GM18505 (cell line): Measurements from ENCODE around the gene MYLIP.

Source experiments
- ATAC-seq: cut with Tn5 transposase; IDR thresholded peaks from one replicate; pipeline ENCODE4 v1.9.1; 2021; ENCODE audit not compliant: unreplicated experiment
- POLR2A ChIP-seq: IDR thresholded peaks from 4 replicates; pipeline ENCODE4 v1.6.1; 2011; ENCODE audit warnings: borderline replicate concordance; ENCODE audit not compliant: insufficient read depth, insufficient read length; ENCODE audit errors: extremely low read depth

Gene MYLIP

DNA sequence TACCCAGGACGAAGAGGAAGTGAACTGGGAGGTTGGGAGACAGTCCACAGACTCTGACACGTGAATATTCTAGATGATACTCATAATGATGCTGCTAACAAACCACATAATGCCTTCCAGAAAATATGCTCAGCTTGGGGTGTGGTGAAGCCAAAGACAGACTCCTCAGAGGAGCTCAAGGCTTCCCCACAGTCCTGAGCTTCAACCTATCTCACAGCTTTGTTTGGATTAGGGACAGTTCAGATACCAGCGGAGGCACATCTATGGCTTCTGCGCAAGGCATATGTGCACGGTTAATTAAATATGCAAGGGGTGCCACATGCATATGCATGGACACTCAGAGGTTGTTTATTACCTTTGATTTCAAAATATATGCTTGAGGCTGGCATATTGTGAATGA is 30.7 kb upstream of the MYLIP start:
- ATAC-seq: no peak
- no peak for TF ChIP-seq POLR2A

GRCh38 chr6:16102208-16102607 is 26.7 kb upstream of the MYLIP start:
- no peak for ATAC-seq
- no peak for TF ChIP-seq POLR2A

- TF ChIP-seq POLR2A: no peak
- ATAC-seq: no peak
Measured at GRCh38 chr6:16103722-16104121, 25.2 kb upstream of the MYLIP start.

- ATAC-seq: no peak
- TF ChIP-seq POLR2A: no peak
Measured at GRCh38 chr6:16104624-16105433, 24.1 kb upstream of the MYLIP start.

- TF ChIP-seq POLR2A: no peak
- no peak for ATAC-seq
Measured at GRCh38 chr6:16105854-16106253, 23.0 kb upstream of the MYLIP start.

- no peak for ATAC-seq
- TF ChIP-seq POLR2A: no peak
Measured at GRCh38 chr6:16106991-16107787, 21.7 kb upstream of the MYLIP start.

DNA sequence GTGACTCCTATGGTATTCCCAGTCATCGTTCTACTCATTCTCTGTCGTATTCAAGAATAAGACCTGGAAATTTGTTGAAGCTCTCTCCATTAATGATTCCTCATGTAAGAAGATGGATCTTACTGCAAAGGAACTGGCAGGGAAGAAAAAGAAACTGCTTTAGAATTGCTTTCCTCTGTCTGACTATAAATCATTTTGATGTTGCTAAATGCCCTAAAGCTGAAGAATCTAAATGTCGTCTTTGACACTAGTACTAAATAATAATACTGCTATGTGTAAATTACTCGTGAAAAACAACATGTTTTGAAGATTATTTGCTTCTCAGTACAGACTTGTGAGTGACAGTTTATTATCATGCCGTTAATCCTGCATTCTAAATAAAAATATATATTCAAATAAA is 20.5 kb upstream of the MYLIP start:
- ATAC-seq: no peak

GRCh38 chr6:16108921-16109658 is 19.8 kb upstream of the MYLIP start:
- TF ChIP-seq POLR2A: no peak
- ATAC-seq: no peak

More for the DNA sequence above, 20.5 kb upstream of the MYLIP start:
- no peak for TF ChIP-seq POLR2A

DNA sequence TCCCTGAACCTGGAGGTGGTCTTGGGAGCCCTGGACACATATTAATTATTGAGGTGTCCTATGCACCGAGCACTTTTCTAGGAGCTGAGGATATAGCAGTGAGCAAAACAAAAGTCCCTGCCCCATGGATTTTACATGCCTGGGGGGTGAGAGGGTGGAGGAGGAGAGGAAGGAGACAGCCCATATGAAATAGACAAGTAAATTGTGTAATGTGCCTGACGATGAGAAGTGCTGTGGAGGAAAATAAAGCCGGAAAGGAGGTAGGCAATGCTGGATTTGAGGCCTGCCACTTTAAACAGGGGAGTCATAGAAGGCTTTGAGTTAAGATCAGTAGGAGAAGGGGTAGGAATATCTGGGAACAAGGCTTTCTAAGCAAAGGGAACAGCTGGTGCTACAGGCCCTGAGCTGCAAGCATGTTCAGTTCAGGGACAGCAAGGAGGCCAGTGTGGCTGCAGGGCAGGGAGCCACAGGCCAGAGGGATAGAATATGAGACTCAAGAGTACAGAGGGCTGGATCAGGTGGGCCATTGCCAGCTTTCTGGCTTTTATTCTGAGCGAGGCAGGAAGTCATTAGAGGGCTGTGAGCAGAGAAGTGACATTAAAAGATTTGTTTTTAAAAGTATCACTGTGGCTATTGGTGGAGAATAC is 19.1 kb upstream of the MYLIP start:
- no peak for ATAC-seq
- no peak for TF ChIP-seq POLR2A

DNA sequence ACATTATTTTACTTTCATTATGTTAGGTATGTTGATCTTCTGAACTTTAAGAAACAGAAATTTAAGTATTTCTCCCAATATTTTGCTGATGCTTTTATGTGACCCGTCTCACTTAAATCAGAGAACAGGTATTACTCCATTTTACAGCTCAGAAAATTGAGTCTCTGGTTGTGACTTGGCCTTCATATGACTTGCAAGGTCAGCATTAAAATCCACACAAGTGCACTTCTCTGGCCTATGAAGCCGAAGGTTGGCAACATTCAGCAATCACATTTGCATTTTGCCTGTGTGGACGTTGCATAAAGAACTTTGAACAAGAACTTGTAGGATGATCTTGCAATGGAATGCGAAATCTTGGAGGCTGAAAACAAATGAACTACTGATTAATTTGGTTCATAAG is 10.1 kb upstream of the MYLIP start:
- ATAC-seq: no peak
- no peak for TF ChIP-seq POLR2A

DNA sequence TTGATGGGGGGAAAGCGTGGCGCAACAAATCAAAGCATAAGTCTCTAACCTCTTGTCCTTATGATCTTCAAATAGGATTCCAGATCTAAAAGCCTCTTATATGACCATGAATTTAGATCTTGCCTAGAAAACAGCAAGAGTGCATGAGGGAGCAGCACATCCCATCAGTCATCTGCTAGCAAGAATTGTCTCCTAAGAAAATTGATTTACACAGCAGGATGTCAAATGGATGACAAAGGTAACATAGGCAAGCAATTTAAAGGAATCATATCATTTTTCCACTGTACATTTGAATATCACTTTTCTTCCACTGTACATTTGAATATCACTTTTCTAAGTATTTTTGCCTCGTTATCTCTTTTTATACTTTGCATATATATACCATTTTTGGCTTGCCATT is 7.5 kb upstream of the MYLIP start:
- no peak for ATAC-seq

DNA sequence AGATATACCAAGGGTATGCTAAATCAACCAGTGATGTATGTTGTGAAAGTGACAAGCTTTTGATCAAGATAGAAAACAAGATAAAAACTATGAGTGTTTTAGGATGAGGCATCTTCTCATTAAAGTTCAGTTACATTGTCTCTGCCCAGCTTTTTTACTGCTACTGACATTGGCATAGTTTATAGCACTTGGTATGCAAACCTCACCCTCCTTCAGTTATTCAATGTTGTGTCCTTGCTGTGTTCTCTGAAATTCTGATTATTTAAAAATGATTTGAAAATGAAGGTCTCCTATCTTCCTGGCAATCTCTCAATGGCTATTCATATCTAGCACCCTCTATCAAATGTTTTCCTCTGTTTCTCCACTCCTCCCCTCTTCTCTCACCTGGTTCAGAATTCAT is 6.7 kb upstream of the MYLIP start:
- ATAC-seq: no peak
- TF ChIP-seq POLR2A: no peak

More for the DNA sequence above, 7.5 kb upstream of the MYLIP start:
- TF ChIP-seq POLR2A: no peak

- TF ChIP-seq POLR2A: no peak
- no peak for ATAC-seq
Measured at GRCh38 chr6:16124198-16125180, 4.4 kb upstream of the MYLIP start.

- no peak for TF ChIP-seq POLR2A
- ATAC-seq: no peak
Measured at GRCh38 chr6:16126056-16126455, 2.8 kb upstream of the MYLIP start.
